ENCODE data around the gene LRRC7.

LRRC7 gene

GRCh38 chr1:69738458-69739250 is 170.9 kb downstream of the LRRC7 start:
- ChIA-PET CTCF (interaction anchor here (0.9 to 4.4 kb wide), 13 partner anchors 12 to 1622 kb away, joined by 3 to 24 read pairs (median 4); no protein-coding TSS in a partner anchor), POLR2A (no interaction called here)
- 80% methylated on average over 2 of the region's 4 CpGs for WGBS (ENCODE audit: insufficient coverage)
- Histone ChIP-seq H3K27me3 (replicated peaks in 2 of 5; ENCODE audit: control insufficient read depth in 4 of 5, insufficient read depth in 5 of 5, low read length in 4 of 5) (no peaks in the 10 kb centered on the region), H3K4me1 (ENCODE audit: control extremely low read depth in 1 of 4, control insufficient read depth in 4 of 4, insufficient read depth in 4 of 4, low read length in 3 of 4) (peaks cover 0 to 4% (median 0%) of the 10 kb centered on the region in 4 experiments), H3K36me3 (ENCODE audit: control insufficient read depth in 4 of 4, insufficient read depth in 4 of 4, low read length in 3 of 4) (no peaks in the 10 kb centered on the region), H3K4me3 (ENCODE audit: control insufficient read depth in 1 of 7, extremely low read depth in 1 of 7, insufficient read depth in 4 of 7, low read depth in 2 of 7, low read length in 6 of 7) (no peak overlapping the region), H3K9me3 (ENCODE audit: control extremely low read depth in 1 of 5, control insufficient read depth in 4 of 5, insufficient read depth in 2 of 5, low read depth in 1 of 5, low read length in 4 of 5) (no peaks in the 10 kb centered on the region), H3K27ac (ENCODE audit: insufficient read depth in 1 of 2, low read depth in 1 of 2, low read length in 2 of 2, poor library complexity in 1 of 2, severe bottlenecking in 2 of 2) (no peak overlapping the region)
- DNase-seq, result no peak

- ChIA-PET CTCF (interaction anchor here (1.1 to 4.4 kb wide), 8 partner anchors 13 to 1622 kb away, joined by 3 to 24 read pairs (median 6); no protein-coding TSS in a partner anchor), POLR2A (no interaction called here)
- DNase-seq, result no peak
- no peaks in the 10 kb centered on the region for H3K9me3 ChIP-seq (ENCODE audit: control extremely low read depth in 1 of 5, control insufficient read depth in 4 of 5, insufficient read depth in 2 of 5, low read depth in 1 of 5, low read length in 4 of 5)
- peaks cover 0 to 4% (median 0%) of the 10 kb centered on the region in 4 experiments for H3K4me1 ChIP-seq (ENCODE audit: control extremely low read depth in 1 of 4, control insufficient read depth in 4 of 4, insufficient read depth in 4 of 4, low read length in 3 of 4)
- no peaks in the 10 kb centered on the region for H3K27me3 ChIP-seq (replicated peaks in 2 of 5; ENCODE audit: control insufficient read depth in 4 of 5, insufficient read depth in 5 of 5, low read length in 4 of 5)
- WGBS (ENCODE audit: insufficient coverage), result no CpG with 5 or more reads among the region's 1 CpG
- no peak overlapping the region for H3K4me3 ChIP-seq (ENCODE audit: control insufficient read depth in 1 of 7, extremely low read depth in 1 of 7, insufficient read depth in 4 of 7, low read depth in 2 of 7, low read length in 6 of 7)
- no peaks in the 10 kb centered on the region for H3K36me3 ChIP-seq (ENCODE audit: control insufficient read depth in 4 of 4, insufficient read depth in 4 of 4, low read length in 3 of 4)
- H3K27ac ChIP-seq (ENCODE audit: insufficient read depth in 1 of 2, low read depth in 1 of 2, low read length in 2 of 2, poor library complexity in 1 of 2, severe bottlenecking in 2 of 2), result no peak overlapping the region
These were observed 171.5 kb downstream of the LRRC7 start for GRCh38 chr1:69739251-69739605.

- Histone ChIP-seq H3K4me3 (ENCODE audit: control insufficient read depth in 1 of 7, extremely low read depth in 1 of 7, insufficient read depth in 4 of 7, low read depth in 2 of 7, low read length in 6 of 7) (no peak overlapping the region), H3K27ac (ENCODE audit: insufficient read depth in 1 of 2, low read depth in 1 of 2, low read length in 2 of 2, poor library complexity in 1 of 2, severe bottlenecking in 2 of 2) (no peak overlapping the region), H3K36me3 (ENCODE audit: control insufficient read depth in 4 of 4, insufficient read depth in 4 of 4, low read length in 3 of 4) (no peaks in the 10 kb centered on the region), H3K9me3 (ENCODE audit: control extremely low read depth in 1 of 5, control insufficient read depth in 4 of 5, insufficient read depth in 2 of 5, low read depth in 1 of 5, low read length in 4 of 5) (no peaks in the 10 kb centered on the region), H3K27me3 (replicated peaks in 2 of 5; ENCODE audit: control insufficient read depth in 4 of 5, insufficient read depth in 5 of 5, low read length in 4 of 5) (no peaks in the 10 kb centered on the region), H3K4me1 (ENCODE audit: control extremely low read depth in 1 of 4, control insufficient read depth in 4 of 4, insufficient read depth in 4 of 4, low read length in 3 of 4) (peaks cover 0 to 4% (median 0%) of the 10 kb centered on the region in 4 experiments)
- CTCF ChIA-PET, result no interaction called here
- 68% methylated on average over 3 of the region's 3 CpGs for WGBS (ENCODE audit: insufficient coverage)
- POLR2A ChIA-PET, result no interaction called here
- no peak for DNase-seq
These were observed 175.4 kb downstream of the LRRC7 start for GRCh38 chr1:69743146-69743545.

- CTCF ChIA-PET, result no interaction called here
- DNase-seq, result no peak
These were observed 176.7 kb downstream of the LRRC7 start for GRCh38 chr1:69744381-69744780.

GRCh38 chr1:69747207-69747606 is 179.5 kb downstream of the LRRC7 start:
- H3K36me3 ChIP-seq (ENCODE audit: control insufficient read depth in 4 of 4, insufficient read depth in 4 of 4, low read length in 3 of 4), result no peaks in the 10 kb centered on the region
- H3K4me1 ChIP-seq (ENCODE audit: control extremely low read depth in 1 of 4, control insufficient read depth in 4 of 4, insufficient read depth in 4 of 4, low read length in 3 of 4), result peaks cover 0 to 4% (median 0%) of the 10 kb centered on the region in 4 experiments
- WGBS (ENCODE audit: insufficient coverage), result 92% methylated on average over 1 of the region's 2 CpGs
- H3K27me3 ChIP-seq (replicated peaks in 2 of 5; ENCODE audit: control insufficient read depth in 4 of 5, insufficient read depth in 5 of 5, low read length in 4 of 5), result peaks cover 0 to 2% (median 0%) of the 10 kb centered on the region in 5 experiments
- CTCF ChIA-PET, result interaction anchor here (0.6 kb wide), 1 partner anchor 386 kb away, joined by 3 read pairs; no protein-coding TSS in a partner anchor
- no peak overlapping the region for H3K4me3 ChIP-seq (ENCODE audit: control insufficient read depth in 1 of 7, extremely low read depth in 1 of 7, insufficient read depth in 4 of 7, low read depth in 2 of 7, low read length in 6 of 7)
- POLR2A ChIA-PET, result no interaction called here
- H3K27ac ChIP-seq (ENCODE audit: insufficient read depth in 1 of 2, low read depth in 1 of 2, low read length in 2 of 2, poor library complexity in 1 of 2, severe bottlenecking in 2 of 2), result no peak overlapping the region
- no peak for DNase-seq
- H3K9me3 ChIP-seq (ENCODE audit: control extremely low read depth in 1 of 5, control insufficient read depth in 4 of 5, insufficient read depth in 2 of 5, low read depth in 1 of 5, low read length in 4 of 5), result no peaks in the 10 kb centered on the region

More at GRCh38 chr1:69744381-69744780, 176.7 kb downstream of the LRRC7 start:
- Histone ChIP-seq H3K27me3 (replicated peaks in 2 of 5; ENCODE audit: control insufficient read depth in 4 of 5, insufficient read depth in 5 of 5, low read length in 4 of 5) (no peaks in the 10 kb centered on the region), H3K27ac (ENCODE audit: insufficient read depth in 1 of 2, low read depth in 1 of 2, low read length in 2 of 2, poor library complexity in 1 of 2, severe bottlenecking in 2 of 2) (no peak overlapping the region), H3K4me3 (ENCODE audit: control insufficient read depth in 1 of 7, extremely low read depth in 1 of 7, insufficient read depth in 4 of 7, low read depth in 2 of 7, low read length in 6 of 7) (no peak overlapping the region), H3K36me3 (ENCODE audit: control insufficient read depth in 4 of 4, insufficient read depth in 4 of 4, low read length in 3 of 4) (no peaks in the 10 kb centered on the region), H3K4me1 (ENCODE audit: control extremely low read depth in 1 of 4, control insufficient read depth in 4 of 4, insufficient read depth in 4 of 4, low read length in 3 of 4) (peaks cover 0 to 4% (median 0%) of the 10 kb centered on the region in 4 experiments), H3K9me3 (ENCODE audit: control extremely low read depth in 1 of 5, control insufficient read depth in 4 of 5, insufficient read depth in 2 of 5, low read depth in 1 of 5, low read length in 4 of 5) (no peaks in the 10 kb centered on the region)
- POLR2A ChIA-PET, result no interaction called here
- WGBS (ENCODE audit: insufficient coverage), result 100% methylated on average over 1 of the region's 2 CpGs

- no peak for DNase-seq
- WGBS (ENCODE audit: insufficient coverage), result no CpG with 5 or more reads among the region's 1 CpG
- CTCF ChIA-PET, result no interaction called here
These were observed 182.9 kb downstream of the LRRC7 start for GRCh38 chr1:69750638-69751037.

GRCh38 chr1:69752831-69753230 is 185.1 kb downstream of the LRRC7 start:
- H3K36me3 ChIP-seq (ENCODE audit: control insufficient read depth in 4 of 4, insufficient read depth in 4 of 4, low read length in 3 of 4), result no peaks in the 10 kb centered on the region
- H3K9me3 ChIP-seq (ENCODE audit: control extremely low read depth in 1 of 5, control insufficient read depth in 4 of 5, insufficient read depth in 2 of 5, low read depth in 1 of 5, low read length in 4 of 5), result no peaks in the 10 kb centered on the region
- CTCF ChIA-PET, result no interaction called here
- POLR2A ChIA-PET, result no interaction called here
- DNase-seq, result no peak
- H3K27ac ChIP-seq (ENCODE audit: insufficient read depth in 1 of 2, low read depth in 1 of 2, low read length in 2 of 2, poor library complexity in 1 of 2, severe bottlenecking in 2 of 2), result no peak overlapping the region
- H3K4me1 ChIP-seq (ENCODE audit: control extremely low read depth in 1 of 4, control insufficient read depth in 4 of 4, insufficient read depth in 4 of 4, low read length in 3 of 4), result no peaks in the 10 kb centered on the region
- no CpG with 5 or more reads among the region's 2 CpGs for WGBS (ENCODE audit: insufficient coverage)
- H3K27me3 ChIP-seq (replicated peaks in 2 of 5; ENCODE audit: control insufficient read depth in 4 of 5, insufficient read depth in 5 of 5, low read length in 4 of 5), result peaks cover 0 to 2% (median 0%) of the 10 kb centered on the region in 5 experiments
- no peak overlapping the region for H3K4me3 ChIP-seq (ENCODE audit: control insufficient read depth in 1 of 7, extremely low read depth in 1 of 7, insufficient read depth in 4 of 7, low read depth in 2 of 7, low read length in 6 of 7)

More at GRCh38 chr1:69750638-69751037, 182.9 kb downstream of the LRRC7 start:
- H3K27me3 ChIP-seq (replicated peaks in 2 of 5; ENCODE audit: control insufficient read depth in 4 of 5, insufficient read depth in 5 of 5, low read length in 4 of 5), result peaks cover 0 to 2% (median 0%) of the 10 kb centered on the region in 5 experiments
- H3K4me1 ChIP-seq (ENCODE audit: control extremely low read depth in 1 of 4, control insufficient read depth in 4 of 4, insufficient read depth in 4 of 4, low read length in 3 of 4), result no peaks in the 10 kb centered on the region
- no peaks in the 10 kb centered on the region for H3K36me3 ChIP-seq (ENCODE audit: control insufficient read depth in 4 of 4, insufficient read depth in 4 of 4, low read length in 3 of 4)
- POLR2A ChIA-PET, result no interaction called here
- no peaks in the 10 kb centered on the region for H3K9me3 ChIP-seq (ENCODE audit: control extremely low read depth in 1 of 5, control insufficient read depth in 4 of 5, insufficient read depth in 2 of 5, low read depth in 1 of 5, low read length in 4 of 5)
- H3K4me3 ChIP-seq (ENCODE audit: control insufficient read depth in 1 of 7, extremely low read depth in 1 of 7, insufficient read depth in 4 of 7, low read depth in 2 of 7, low read length in 6 of 7), result no peak overlapping the region
- no peak overlapping the region for H3K27ac ChIP-seq (ENCODE audit: insufficient read depth in 1 of 2, low read depth in 1 of 2, low read length in 2 of 2, poor library complexity in 1 of 2, severe bottlenecking in 2 of 2)
